Tracheal epithelial cell (primary cell): Measurements from ENCODE around the gene STRA6. TPM values are rescaled to one million over a fixed set of nuclear protein-coding genes. Genes with fewer than 3 reads are reported as not detected.

Experiments used
- total RNA-seq: library from RNA; depleted of rRNA; stranded (reverse); fragments of >200 nt; gene quantifications from 2 replicates; pipeline ENCODE4 v1.2.1, GENCODE V29; 2014

The STRA6 gene
- 0.96 TPM in 1 of 2 replicates, not detected in the other for total RNA-seq

GRCh38 chr15:74202452-74203401, at the start of gene STRA6:
TSS of gene STRA6 (minus strand) at chr15:74202787. CDS start at chr15:74202267, 520 bp downstream.

GRCh38 chr15:74235962-74236361, 33.4 kb upstream of the STRA6 start, which contains the start of gene CCDC33:
TSS of gene CCDC33 (plus strand) at chr15:74236326. CDS start at chr15:74236720, 394 bp downstream.

GRCh38 chr15:74173380-74174218, 29.0 kb downstream of the STRA6 start, which contains the start of gene ISLR:
TSS of gene ISLR (plus strand) at chr15:74173710. CDS start at chr15:74174859, 1,149 bp downstream.

GRCh38 chr15:74130155-74130848, 72.3 kb downstream of the STRA6 start, which contains the start of gene ISLR2:
TSS of gene ISLR2 (plus strand) at chr15:74130586. CDS start at chr15:74132755, 2,169 bp downstream.

Other genes starting within 250 kb of the STRA6 start
- gene STOML1, start 210.5 kb downstream of the STRA6 start, total RNA-seq: 9.4 and 20.7 TPM in 2 replicates
- gene PML, start 208.1 kb downstream of the STRA6 start, total RNA-seq: 33.0 and 41.9 TPM in 2 replicates
- not detected in 2 replicates for gene GOLGA6A, start 120.2 kb downstream of the STRA6 start, total RNA-seq
- gene ISLR2, start 72.2 kb downstream of the STRA6 start, total RNA-seq: not detected in 2 replicates
- gene ISLR, start 29.1 kb downstream of the STRA6 start, total RNA-seq: not detected in 2 replicates
- gene CCDC33, start 33.5 kb upstream of the STRA6 start, total RNA-seq: not detected in 2 replicates
- 0.21 TPM in 1 of 2 replicates, not detected in the other for gene CYP11A1, start 164.9 kb upstream of the STRA6 start, total RNA-seq
- gene SEMA7A, start 231.2 kb upstream of the STRA6 start, total RNA-seq: 4.3 and 91.6 TPM in 2 replicates